ENCODE results near the gene LCE1F.

GRCh38 chr1:152806576-152806975 lies 31.6 kb downstream of the LCE1F start, which contains the start of gene LCE1C:
- TF ChIP-seq GATA3 (IDR thresholded peaks at IDR 0.05; ENCODE audit: low read depth, low read length) = no peak
- TF ChIP-seq GATA2 (IDR thresholded peaks at IDR 0.05; ENCODE audit: low read depth, low read length) = no peak
